Stomach (tissue), 4 donors: ENCODE measurements around the gene SH3TC1.

Experiments used
- CTCF ChIP-seq, 7 experiments: fragments of 450-650 bp in 4 of 7; fragments of 200-600 bp in 3 of 7; sonication (generic) in 3 of 7; IDR thresholded peaks; one replicate each; pipeline ENCODE4 v1.5.1; 2016 to 2019; ENCODE audit warnings: antibody characterized with exemption in 7 of 7, control low read depth in 2 of 7, mild to moderate bottlenecking in 1 of 7
- EP300 ChIP-seq: sonication (generic); formaldehyde crosslinking; IDR thresholded peaks from one replicate; pipeline ENCODE4 v1.6.1; 2017; ENCODE audit warnings: antibody characterized with exemption

DNA sequence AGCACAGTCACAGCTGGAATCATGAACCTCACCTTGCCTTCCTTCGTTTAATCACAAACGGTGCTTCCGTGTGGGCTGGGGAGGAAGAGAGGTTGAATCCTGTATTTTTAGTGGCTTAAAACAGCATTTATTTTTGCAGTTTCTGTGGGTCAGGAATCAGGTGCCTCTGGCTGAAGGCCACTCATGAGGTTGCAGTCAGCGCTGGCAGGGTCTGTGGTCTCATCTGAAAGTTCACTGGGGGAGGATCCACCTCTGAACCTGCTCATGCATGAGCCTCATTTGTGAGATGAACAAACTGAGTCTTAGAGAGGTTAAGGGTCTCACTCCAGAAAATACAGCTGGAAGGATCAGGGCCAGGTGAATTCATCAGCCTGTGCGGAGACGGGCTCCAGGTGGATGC, 23.4 kb upstream of the SH3TC1 start:
- TF ChIP-seq CTCF (IDR thresholded peaks at IDR 0.05) (no peak), EP300 (no peak)
